GDM1 (cell line): ENCODE data around the gene SOHLH1.

Experiments
- DNase-seq: peaks from one replicate; lab custom pipeline; 2025; lab: John Stamatoyannopoulos, UW

Gene SOHLH1

DNA sequence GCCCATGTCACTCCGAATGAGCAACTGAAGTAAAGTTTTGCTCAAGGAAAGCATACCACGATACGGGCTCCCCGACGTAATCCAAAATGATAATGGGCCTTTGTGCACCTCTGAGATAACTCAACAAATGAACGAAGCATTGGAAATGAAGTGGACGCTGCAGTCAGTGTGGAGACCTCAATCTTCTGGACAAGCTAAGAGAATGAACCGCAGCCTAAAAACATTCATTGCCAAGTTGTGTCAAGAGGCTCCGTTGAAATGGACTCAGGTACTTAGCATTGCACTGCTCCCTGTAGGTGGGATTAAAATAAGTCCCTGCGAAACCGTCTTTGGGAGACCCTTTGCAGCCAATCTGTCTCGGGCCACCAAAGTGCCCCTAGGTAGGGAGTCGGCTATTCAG is 40.0 kb downstream of the SOHLH1 start:
- DNase-seq: no peak

DNA sequence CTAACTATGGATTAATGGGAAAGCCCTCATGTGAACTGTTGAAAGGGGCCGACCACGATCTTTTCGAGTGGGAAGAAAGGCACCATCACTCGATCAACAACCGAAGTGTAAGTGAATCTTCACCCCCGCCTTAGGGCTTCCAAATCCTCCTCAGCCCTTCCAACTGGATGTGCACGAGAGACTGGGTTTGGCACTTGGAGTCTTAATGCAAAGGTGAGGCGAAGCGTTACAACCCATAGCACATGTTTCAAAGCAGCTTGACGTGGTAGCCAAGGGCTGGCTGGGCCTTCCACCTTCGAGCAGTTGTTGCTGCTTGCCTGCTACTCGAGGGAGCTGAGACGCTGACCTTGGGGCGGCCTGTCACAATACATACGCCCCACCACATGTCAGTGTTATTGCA is 41.9 kb downstream of the SOHLH1 start:
- no peak for DNase-seq

DNA sequence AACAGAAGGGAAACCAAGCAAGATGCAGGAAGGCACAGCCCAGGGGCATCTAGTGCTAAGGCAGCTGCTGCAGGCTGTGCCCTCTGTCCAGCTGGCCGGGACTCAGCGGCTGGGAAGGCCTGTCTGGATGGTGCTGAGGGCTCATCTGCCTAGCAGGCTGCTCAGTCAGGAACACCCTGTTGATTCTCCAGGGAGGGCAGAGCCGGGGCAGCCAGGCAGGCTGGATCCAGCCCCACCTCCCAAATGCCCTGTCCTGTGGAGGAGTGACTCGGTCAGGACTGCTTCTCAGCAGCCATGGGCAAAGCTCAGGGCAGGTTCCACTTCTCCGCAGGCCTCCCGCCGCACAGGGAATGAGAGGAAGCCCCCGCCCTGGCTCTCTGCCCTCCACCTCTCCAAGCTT is 44.0 kb downstream of the SOHLH1 start:
- no peak for DNase-seq

DNA sequence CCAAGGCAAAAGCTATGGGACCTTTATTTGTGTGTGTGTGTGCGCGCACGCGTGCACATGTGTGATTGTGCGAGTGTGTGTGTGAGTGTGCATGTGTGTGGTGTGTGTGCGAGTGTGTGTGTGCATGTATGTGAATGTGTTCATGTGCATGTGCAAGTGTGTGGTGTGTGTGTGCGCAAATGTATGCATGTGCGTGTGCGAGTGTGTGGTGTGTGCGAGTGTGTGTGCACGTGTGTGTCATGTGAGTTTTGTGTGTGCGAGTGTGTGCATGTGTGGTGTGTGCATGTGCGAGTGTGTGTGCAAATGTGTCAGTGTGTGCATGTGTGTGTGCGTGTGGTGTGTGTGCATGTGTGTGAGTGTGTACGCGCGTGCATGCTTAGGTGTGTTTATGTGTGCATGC is 48.9 kb downstream of the SOHLH1 start:
- DNase-seq: no peak

DNA sequence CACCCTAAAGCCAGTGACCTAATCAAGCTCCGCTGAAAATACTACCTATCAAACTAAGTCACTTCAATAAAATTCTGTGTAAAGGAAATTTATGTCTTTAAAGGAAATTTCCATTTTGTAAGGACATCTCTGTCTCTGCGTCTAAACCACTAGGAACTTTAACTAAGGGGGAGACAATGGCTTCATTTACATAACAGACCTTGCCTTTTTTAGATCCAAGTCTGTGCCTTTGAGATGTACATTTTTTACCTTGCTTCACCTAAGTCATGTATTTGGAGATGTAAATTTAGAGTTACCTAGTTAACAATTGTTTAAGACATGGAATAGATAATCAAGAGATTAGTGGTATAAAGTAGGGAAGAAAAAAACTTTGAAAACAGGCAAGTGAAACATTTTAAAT is 49.8 kb downstream of the SOHLH1 start:
- DNase-seq: no peak

DNA sequence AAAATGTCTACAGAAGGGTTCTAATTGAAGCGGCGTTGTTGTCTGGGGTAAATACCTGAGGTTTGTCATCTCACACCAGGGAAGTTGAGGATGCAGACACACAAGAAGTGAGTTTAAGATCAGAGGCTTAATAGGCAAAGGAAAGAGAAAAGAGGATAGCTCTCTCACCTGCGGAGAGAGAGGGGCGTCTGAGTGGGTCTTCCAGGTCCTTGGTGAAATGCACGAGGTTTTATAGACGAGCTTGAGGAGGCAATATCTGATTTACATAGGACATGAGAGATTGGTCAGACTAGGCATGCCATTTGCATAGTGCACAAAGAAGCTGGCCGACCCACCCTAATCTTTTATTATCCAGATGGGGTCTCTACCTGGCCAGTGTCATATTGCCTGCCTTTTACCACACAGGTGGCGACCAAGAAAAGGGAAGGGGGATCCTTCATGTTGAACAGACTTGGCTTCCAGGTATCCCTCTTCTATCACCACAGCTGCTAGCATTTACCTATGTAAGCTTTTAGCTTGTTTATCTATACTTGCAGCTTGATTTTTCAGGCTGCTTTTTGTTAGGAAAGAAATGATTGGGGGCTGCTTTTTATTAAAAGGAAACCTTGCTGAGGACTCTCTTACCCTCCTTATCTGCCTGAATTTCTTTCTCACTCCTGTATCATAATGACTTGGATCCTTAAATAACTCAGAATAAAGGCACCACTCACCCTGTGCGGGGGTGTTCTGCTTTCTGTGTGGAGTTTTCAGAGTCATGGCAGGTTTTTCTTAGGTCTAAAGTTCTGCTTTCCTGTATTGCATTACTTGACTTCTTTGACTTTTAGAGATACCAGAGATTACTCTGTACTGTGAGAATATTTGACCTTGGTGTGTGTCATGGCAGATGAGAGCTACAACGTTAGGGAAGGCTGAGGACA is 50.5 kb downstream of the SOHLH1 start:
- no peak for DNase-seq

DNA sequence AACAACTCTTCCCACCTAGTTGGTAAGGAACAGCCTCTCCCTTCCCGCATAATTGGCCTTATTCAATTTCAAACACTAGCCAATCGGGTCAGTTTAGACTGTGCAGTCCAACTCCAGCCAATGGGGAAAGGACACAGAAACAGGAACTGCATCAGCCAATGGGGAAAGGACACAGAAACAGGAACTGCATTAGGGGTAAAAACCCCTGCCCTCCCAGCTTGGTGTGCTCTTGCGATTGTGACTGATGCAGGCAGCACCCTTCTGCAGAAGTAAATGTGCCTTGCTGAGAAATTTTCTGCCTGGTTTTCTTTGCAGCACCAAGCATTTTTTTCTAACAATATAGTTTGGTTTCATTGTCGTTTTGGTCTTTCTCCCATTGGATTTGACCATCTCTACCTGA is 51.4 kb downstream of the SOHLH1 start:
- DNase-seq: no peak

DNA sequence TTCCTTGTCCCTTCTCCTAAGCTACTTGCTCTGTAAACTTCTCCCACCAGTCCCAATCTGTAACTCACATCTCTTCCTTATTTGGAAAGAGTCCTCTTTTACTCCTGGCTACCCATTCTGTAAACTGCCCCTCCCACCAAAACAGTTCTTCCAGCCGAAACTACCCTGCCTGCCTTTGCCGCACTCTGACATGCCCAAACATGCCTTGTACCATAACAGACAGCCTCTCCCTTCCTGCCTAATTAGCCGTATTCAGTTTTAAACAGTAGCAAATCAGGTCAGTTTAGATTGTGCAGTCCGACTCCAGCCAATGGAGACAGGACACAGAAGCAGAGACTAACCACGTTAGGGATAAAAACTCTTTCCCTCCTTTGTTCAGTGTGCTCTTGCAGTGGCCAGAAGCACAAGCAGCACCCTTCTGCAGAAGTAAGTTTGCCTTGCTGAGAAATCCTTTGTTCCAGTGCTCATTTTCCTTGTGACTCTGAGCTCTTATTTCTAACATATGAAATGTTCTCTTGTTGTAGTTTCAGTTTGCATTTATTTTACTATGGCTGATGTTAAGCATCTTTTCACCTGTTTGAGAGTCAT is 54.6 kb downstream of the SOHLH1 start:
- no peak for DNase-seq
